Measurements from ENCODE around the gene ITGA5.

Gene ITGA5

GRCh38 chr12:54439521-54440255, 20.6 kb upstream of the ITGA5 start:
- TF ChIP-seq SIN3A (IDR thresholded peaks at IDR 0.05; ENCODE audit: borderline replicate concordance, insufficient read depth, low read length) = no peak
- TF ChIP-seq REST (IDR thresholded peaks at IDR 0.05; ENCODE audit: insufficient read depth in 1 of 2, low read depth in 2 of 2, low read length in 2 of 2) = no peak
- TF ChIP-seq POLR2AphosphoS5 (IDR thresholded peaks at IDR 0.05; ENCODE audit: low read depth, low read length) = no peak
- TF ChIP-seq TAF1 (IDR thresholded peaks at IDR 0.05; ENCODE audit: borderline replicate concordance, insufficient read depth, low read length) = no peak
- no peak for TF ChIP-seq FOXP2 (optimal IDR thresholded peaks at IDR 0.05; ENCODE audit: borderline replicate concordance, extremely low read depth, extremely low read length, insufficient read depth)

GRCh38 chr12:54439096-54439495, 20.0 kb upstream of the ITGA5 start:
- TF ChIP-seq REST (IDR thresholded peaks at IDR 0.05; ENCODE audit: insufficient read depth in 1 of 2, low read depth in 2 of 2, low read length in 2 of 2) (no peak), POLR2AphosphoS5 (IDR thresholded peaks at IDR 0.05; ENCODE audit: low read depth, low read length) (no peak)

- TF ChIP-seq REST (IDR thresholded peaks at IDR 0.05; ENCODE audit: insufficient read depth in 1 of 2, low read depth in 2 of 2, low read length in 2 of 2) = no peak
- no peak for TF ChIP-seq FOXP2 (optimal IDR thresholded peaks at IDR 0.05; ENCODE audit: borderline replicate concordance, extremely low read depth, extremely low read length, insufficient read depth)
- TF ChIP-seq POLR2AphosphoS5 (IDR thresholded peaks at IDR 0.05; ENCODE audit: low read depth, low read length) = no peak
- no peak for TF ChIP-seq SIN3A (IDR thresholded peaks at IDR 0.05; ENCODE audit: borderline replicate concordance, insufficient read depth, low read length)
- no peak for TF ChIP-seq TAF1 (IDR thresholded peaks at IDR 0.05; ENCODE audit: borderline replicate concordance, insufficient read depth, low read length)
Measured at GRCh38 chr12:54438517-54438916, 19.5 kb upstream of the ITGA5 start.

DNA sequence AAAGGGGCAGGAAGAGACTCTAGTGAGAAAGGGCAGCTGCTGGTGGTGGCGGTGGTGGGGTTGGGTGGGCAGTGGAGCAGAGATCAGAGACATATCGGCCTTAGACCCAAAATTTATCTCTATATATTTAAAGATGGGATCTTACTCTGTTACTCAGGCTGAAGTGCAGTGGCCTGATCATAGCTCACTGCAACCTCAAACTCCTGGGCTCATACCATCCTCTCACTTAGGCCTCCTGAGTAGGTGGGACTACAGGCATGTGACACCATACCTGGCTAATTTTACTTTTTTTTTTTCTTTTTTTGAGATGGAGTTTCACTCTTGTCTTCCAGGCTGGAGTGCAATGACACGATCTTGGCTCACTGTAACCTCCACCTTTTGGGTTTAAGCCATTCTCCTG, 18.6 kb upstream of the ITGA5 start:
- TF ChIP-seq POLR2AphosphoS5 (IDR thresholded peaks at IDR 0.05; ENCODE audit: low read depth, low read length) = no peak
- no peak for TF ChIP-seq FOXP2 (optimal IDR thresholded peaks at IDR 0.05; ENCODE audit: borderline replicate concordance, extremely low read depth, extremely low read length, insufficient read depth)
- TF ChIP-seq TAF1 (IDR thresholded peaks at IDR 0.05; ENCODE audit: borderline replicate concordance, insufficient read depth, low read length) = no peak
- TF ChIP-seq SIN3A (IDR thresholded peaks at IDR 0.05; ENCODE audit: borderline replicate concordance, insufficient read depth, low read length) = no peak
- TF ChIP-seq REST (IDR thresholded peaks at IDR 0.05; ENCODE audit: insufficient read depth in 1 of 2, low read depth in 2 of 2, low read length in 2 of 2) = no peak

GRCh38 chr12:54437243-54437642, 18.2 kb upstream of the ITGA5 start:
- TF ChIP-seq TAF1 (IDR thresholded peaks at IDR 0.05; ENCODE audit: borderline replicate concordance, insufficient read depth, low read length) (no peak), POLR2AphosphoS5 (IDR thresholded peaks at IDR 0.05; ENCODE audit: low read depth, low read length) (no peak), REST (IDR thresholded peaks at IDR 0.05; ENCODE audit: insufficient read depth in 1 of 2, low read depth in 2 of 2, low read length in 2 of 2) (no peak), SIN3A (IDR thresholded peaks at IDR 0.05; ENCODE audit: borderline replicate concordance, insufficient read depth, low read length) (no peak)

Measured in PFSK-1 (cell line).